Testis (tissue), 2 donors: ENCODE measurements around the gene ATP2B2.

ENCODE experiments used
- POLR2A ChIP-seq: fragments of 450-650 bp; IDR thresholded peaks from one replicate; pipeline ENCODE4 v1.6.1; 2017; ENCODE audit warnings: antibody characterized with exemption, mild to moderate bottlenecking, moderate library complexity
- TF ChIP-seq, protein P1 (sequence below), 3 experiments: fragments of 450-650 bp in 2 of 3; fragments of 200-600 bp in 1 of 3; sonication (generic) in 1 of 3; IDR thresholded peaks; one replicate each; pipeline ENCODE4 v1.5.1; 2016 to 2019; ENCODE audit warnings: antibody characterized with exemption in 3 of 3, mild to moderate bottlenecking in 2 of 3, moderate library complexity in 1 of 3

DNA sequence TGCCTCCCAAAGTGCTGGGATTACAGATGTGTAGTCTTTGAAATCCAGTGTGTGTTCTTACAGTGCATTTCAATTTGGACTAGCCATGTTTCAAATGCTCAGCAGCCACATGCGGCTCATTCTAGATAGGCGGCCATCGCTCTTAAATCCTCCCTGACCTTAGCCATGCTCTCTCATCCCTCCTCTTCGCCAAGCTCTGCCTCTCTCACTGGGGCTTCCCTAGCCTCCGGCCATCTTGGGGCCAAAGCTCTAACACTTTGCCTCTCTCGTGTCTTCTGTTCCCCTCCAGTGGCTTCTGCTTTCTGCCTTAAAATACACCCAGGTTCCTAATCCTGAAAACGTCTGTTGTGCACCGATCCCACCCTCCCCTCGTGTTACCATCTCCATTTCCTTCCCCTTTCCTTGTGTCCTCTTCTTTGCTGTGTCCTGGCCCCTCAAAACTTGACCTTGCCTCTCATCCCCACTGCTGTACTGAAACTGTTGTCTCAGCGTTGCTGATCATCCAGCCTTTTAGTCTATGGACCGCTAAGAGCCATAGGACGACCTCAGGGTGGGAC, 211.3 kb downstream of the ATP2B2 start:
- no peak for TF ChIP-seq POLR2A
- TF ChIP-seq, protein P1, sequence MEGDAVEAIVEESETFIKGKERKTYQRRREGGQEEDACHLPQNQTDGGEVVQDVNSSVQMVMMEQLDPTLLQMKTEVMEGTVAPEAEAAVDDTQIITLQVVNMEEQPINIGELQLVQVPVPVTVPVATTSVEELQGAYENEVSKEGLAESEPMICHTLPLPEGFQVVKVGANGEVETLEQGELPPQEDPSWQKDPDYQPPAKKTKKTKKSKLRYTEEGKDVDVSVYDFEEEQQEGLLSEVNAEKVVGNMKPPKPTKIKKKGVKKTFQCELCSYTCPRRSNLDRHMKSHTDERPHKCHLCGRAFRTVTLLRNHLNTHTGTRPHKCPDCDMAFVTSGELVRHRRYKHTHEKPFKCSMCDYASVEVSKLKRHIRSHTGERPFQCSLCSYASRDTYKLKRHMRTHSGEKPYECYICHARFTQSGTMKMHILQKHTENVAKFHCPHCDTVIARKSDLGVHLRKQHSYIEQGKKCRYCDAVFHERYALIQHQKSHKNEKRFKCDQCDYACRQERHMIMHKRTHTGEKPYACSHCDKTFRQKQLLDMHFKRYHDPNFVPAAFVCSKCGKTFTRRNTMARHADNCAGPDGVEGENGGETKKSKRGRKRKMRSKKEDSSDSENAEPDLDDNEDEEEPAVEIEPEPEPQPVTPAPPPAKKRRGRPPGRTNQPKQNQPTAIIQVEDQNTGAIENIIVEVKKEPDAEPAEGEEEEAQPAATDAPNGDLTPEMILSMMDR (IDR thresholded peaks at IDR 0.05) = no peak
